Kidney epithelial cell (primary cell): ENCODE measurements around the gene STK11. TPM values are rescaled to one million over a fixed set of nuclear protein-coding genes. Genes with fewer than 3 reads are reported as not detected.

Experiments used
- DNase-seq: peaks from one replicate; pipeline ENCODE4 v3.0.0-alpha.2; 2010; ENCODE audit warnings: low read depth
- H3K27me3 ChIP-seq: 2 replicates; pipeline ENCODE4 v1.6.0; 2011; ENCODE audit warnings: low read length; ENCODE audit not compliant: control insufficient read depth, insufficient read depth
- H3K36me3 ChIP-seq: 2 replicates; pipeline ENCODE4 v1.5.1; 2011; ENCODE audit warnings: low read length; ENCODE audit not compliant: control insufficient read depth, insufficient read depth
- H3K4me3 ChIP-seq: 2 replicates; pipeline ENCODE4 v1.5.1; 2011; ENCODE audit warnings: low read depth, mild to moderate bottlenecking, control low read depth, low read length
- total RNA-seq: library from RNA; depleted of rRNA; stranded (reverse); fragments of >200 nt; gene quantifications from 2 replicates; pipeline ENCODE4 v1.2.3, GENCODE V29; 2015
- TF ChIP-seq, protein P1 (sequence below): IDR thresholded peaks from 2 replicates; pipeline ENCODE4 v1.5.1; 2011; ENCODE audit warnings: mild to moderate bottlenecking, moderate library complexity, low read length, control low read depth, inconsistent platforms; ENCODE audit not compliant: insufficient read depth, poor library complexity, severe bottlenecking

STK11 gene
- total RNA-seq, 1 donor from 2014 or later: 78.3 TPM

DNA sequence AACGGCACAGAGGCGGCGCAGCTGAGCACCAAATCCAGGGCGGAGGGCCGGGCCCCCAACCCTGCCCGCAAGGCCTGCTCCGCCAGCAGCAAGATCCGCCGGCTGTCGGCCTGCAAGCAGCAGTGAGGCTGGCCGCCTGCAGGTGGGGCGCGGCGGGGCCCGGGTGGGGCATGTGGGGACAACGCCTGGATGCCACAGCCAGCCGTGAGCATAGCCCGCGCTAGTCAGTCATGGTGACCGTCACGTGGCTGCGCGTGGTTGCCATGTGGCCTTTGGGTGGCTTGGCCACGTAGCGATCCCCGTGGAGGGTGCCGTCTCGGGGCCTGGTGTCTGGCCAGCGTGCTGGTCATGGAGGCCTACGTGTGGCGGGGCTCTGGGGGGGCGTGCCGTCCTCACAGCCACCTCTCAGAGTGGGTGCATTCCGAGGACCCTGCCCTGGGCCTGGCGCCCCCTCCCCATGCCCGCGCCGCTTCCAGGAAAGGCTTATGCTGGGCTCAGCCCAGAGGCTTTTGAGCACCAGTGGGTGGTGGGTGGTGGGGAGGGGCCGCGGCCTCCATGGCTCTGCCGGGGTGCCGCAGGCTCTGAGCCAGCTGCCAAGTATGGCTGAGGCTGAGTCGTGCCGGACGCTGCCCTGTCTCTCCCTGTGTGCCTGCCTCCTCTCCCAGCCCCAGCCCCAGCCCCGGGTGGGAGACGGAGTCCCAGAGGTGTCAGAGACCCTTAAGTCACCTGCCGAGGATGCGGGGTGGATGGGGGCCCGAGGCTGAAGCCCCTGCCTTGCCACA, 21.1 kb downstream of the STK11 start:
- Histone ChIP-seq H3K27me3 (no peaks in the 10 kb centered on the region), H3K36me3 (peaks cover 1% of the 10 kb centered on the region), H3K4me3 (no peak overlapping the region)
- TF ChIP-seq, protein P1, sequence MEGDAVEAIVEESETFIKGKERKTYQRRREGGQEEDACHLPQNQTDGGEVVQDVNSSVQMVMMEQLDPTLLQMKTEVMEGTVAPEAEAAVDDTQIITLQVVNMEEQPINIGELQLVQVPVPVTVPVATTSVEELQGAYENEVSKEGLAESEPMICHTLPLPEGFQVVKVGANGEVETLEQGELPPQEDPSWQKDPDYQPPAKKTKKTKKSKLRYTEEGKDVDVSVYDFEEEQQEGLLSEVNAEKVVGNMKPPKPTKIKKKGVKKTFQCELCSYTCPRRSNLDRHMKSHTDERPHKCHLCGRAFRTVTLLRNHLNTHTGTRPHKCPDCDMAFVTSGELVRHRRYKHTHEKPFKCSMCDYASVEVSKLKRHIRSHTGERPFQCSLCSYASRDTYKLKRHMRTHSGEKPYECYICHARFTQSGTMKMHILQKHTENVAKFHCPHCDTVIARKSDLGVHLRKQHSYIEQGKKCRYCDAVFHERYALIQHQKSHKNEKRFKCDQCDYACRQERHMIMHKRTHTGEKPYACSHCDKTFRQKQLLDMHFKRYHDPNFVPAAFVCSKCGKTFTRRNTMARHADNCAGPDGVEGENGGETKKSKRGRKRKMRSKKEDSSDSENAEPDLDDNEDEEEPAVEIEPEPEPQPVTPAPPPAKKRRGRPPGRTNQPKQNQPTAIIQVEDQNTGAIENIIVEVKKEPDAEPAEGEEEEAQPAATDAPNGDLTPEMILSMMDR: no peak
- no peak for DNase-seq

- Histone ChIP-seq H3K4me3 (no peak overlapping the region), H3K36me3 (peaks cover 2% of the 10 kb centered on the region), H3K27me3 (no peaks in the 10 kb centered on the region)
- TF ChIP-seq, protein P1: no peak
- no peak for DNase-seq
Measured at GRCh38 chr19:1227304-1228054, 21.9 kb downstream of the STK11 start.

- no peak for DNase-seq
- H3K4me3 ChIP-seq: no peak overlapping the region
- TF ChIP-seq, protein P1: no peak
- no peaks in the 10 kb centered on the region for H3K27me3 ChIP-seq
- peaks cover 2% of the 10 kb centered on the region for H3K36me3 ChIP-seq
Measured at GRCh38 chr19:1228161-1228957, 22.8 kb downstream of the STK11 start.

GRCh38 chr19:1229056-1229923, 23.7 kb downstream of the STK11 start:
- Histone ChIP-seq H3K27me3 (no peaks in the 10 kb centered on the region), H3K36me3 (peaks cover 2% of the 10 kb centered on the region), H3K4me3 (no peak overlapping the region)
- no peak for DNase-seq
- TF ChIP-seq, protein P1: no peak
